WTC11 (cell line): Measurements from ENCODE around the gene ANKRD36. TPM values are rescaled to one million over a fixed set of nuclear protein-coding genes. Genes with fewer than 3 reads are reported as not detected.
"Not testable (repeated sequence)": the region's sequence is repeated elsewhere in the genome, so short reads cannot be mapped to it uniquely, and the experiment has no call there.

Experiments
- ATAC-seq: fragments of 200-7000 bp; cut with Tn5 transposase; 2 replicates; pipeline ENCODE4 v1.10.0; 2021; ENCODE audit warnings: mild to moderate bottlenecking, moderate library complexity
- CTCF ChIA-PET: fragments of 300-600 bp; sonication (Branson Sonifier 250); formaldehyde crosslinking; loops from one replicate; lab custom pipeline; 2021; ENCODE audit warnings: antibody characterized with exemption; lab: Charles Lee
- POLR2A ChIA-PET: fragments of 350-600 bp; sonication (Branson Sonifier 250); formaldehyde crosslinking; loops from one replicate; lab custom pipeline; 2021; ENCODE audit warnings: antibody characterized with exemption; lab: Charles Lee
- DNase-seq: peaks from one replicate; pipeline ENCODE4 v3.0.0; 2021; ENCODE audit warnings: low spot score
- H3K27ac Mint-ChIP-seq: 2 replicates; pipeline ENCODE4 v1.8.0; 2021; ENCODE audit warnings: mixed read lengths
- H3K27me3 Mint-ChIP-seq: 2 replicates; pipeline ENCODE4 v1.8.0; 2021; ENCODE audit warnings: low read depth, mild to moderate bottlenecking, moderate library complexity, mixed read lengths
- H3K36me3 Mint-ChIP-seq: 2 replicates; pipeline ENCODE4 v1.8.0; 2021; ENCODE audit warnings: mixed read lengths
- H3K4me1 Mint-ChIP-seq: 2 replicates; pipeline ENCODE4 v1.8.0; 2022; ENCODE audit warnings: mixed read lengths
- H3K4me3 Mint-ChIP-seq: 2 replicates; pipeline ENCODE4 v1.8.0; 2021; ENCODE audit warnings: mild to moderate bottlenecking, moderate library complexity, mixed read lengths
- H3K9me3 Mint-ChIP-seq: 2 replicates; pipeline ENCODE4 v1.8.0; 2021; ENCODE audit warnings: mixed read lengths
- ARID4B ChIP-seq: sonication (generic); formaldehyde crosslinking; IDR thresholded peaks from 2 replicates; pipeline ENCODE4 v1.8.0; 2023; ENCODE audit warnings: missing genetic modification reagents, mild to moderate bottlenecking, borderline replicate concordance
- CTCF ChIP-seq: fragments of 200-600 bp; IDR thresholded peaks from 2 replicates; pipeline ENCODE4 v1.8.0; 2022; ENCODE audit warnings: antibody characterized with exemption
- FOXK1 ChIP-seq: sonication (generic); formaldehyde crosslinking; IDR thresholded peaks from 2 replicates; pipeline ENCODE4 v1.8.0; 2022; ENCODE audit warnings: mild to moderate bottlenecking, moderate library complexity, missing genetic modification reagents
- FOXP1 ChIP-seq: sonication (generic); formaldehyde crosslinking; IDR thresholded peaks from 2 replicates; pipeline ENCODE4 v1.8.0; 2022; ENCODE audit warnings: missing genetic modification reagents, mild to moderate bottlenecking, moderate library complexity, borderline replicate concordance
- JUN ChIP-seq: sonication (generic); formaldehyde crosslinking; IDR thresholded peaks from 2 replicates; pipeline ENCODE4 v1.8.0; 2023; ENCODE audit warnings: mild to moderate bottlenecking, missing genetic modification reagents
- MAX ChIP-seq: sonication (generic); formaldehyde crosslinking; IDR thresholded peaks from 2 replicates; pipeline ENCODE4 v1.8.0; 2022; ENCODE audit warnings: mild to moderate bottlenecking, missing genetic modification reagents
- MYBL2 ChIP-seq: sonication (generic); formaldehyde crosslinking; IDR thresholded peaks from 2 replicates; pipeline ENCODE4 v1.8.1; 2023; ENCODE audit warnings: mild to moderate bottlenecking, moderate library complexity, missing genetic modification reagents
- SP1 ChIP-seq: sonication (generic); formaldehyde crosslinking; conservative IDR thresholded peaks from 2 replicates; pipeline ENCODE4 v1.8.1; 2022; ENCODE audit warnings: missing genetic modification reagents
- total RNA-seq: library from RNA; stranded (reverse); gene quantifications from 3 replicates; pipeline ENCODE4 v1.2.3, GENCODE V29; 2021

ANKRD36 gene
- total RNA-seq, 1 experiment from 2014 or later = 14.4 TPM

- H3K9me3 Mint-ChIP-seq = peaks cover 22% of the 10 kb centered on the region
- H3K4me1 Mint-ChIP-seq, H3K4me3 Mint-ChIP-seq, POLR2A ChIA-PET, ATAC-seq, H3K27ac Mint-ChIP-seq, DNase-seq, H3K36me3 Mint-ChIP-seq, CTCF ChIA-PET: not testable (repeated sequence)
- peaks cover 30% of the 10 kb centered on the region for H3K27me3 Mint-ChIP-seq
Observed at GRCh38 chr2:97098786-97099372, 14.1 kb upstream of the ANKRD36 start.

GRCh38 chr2:97106878-97107277 lies 6.1 kb upstream of the ANKRD36 start:
- CTCF ChIA-PET, H3K27ac Mint-ChIP-seq, H3K4me1 Mint-ChIP-seq, H3K4me3 Mint-ChIP-seq, H3K36me3 Mint-ChIP-seq, POLR2A ChIA-PET, ATAC-seq, DNase-seq: not testable (repeated sequence)
- H3K9me3 Mint-ChIP-seq = peaks cover 15% of the 10 kb centered on the region
- H3K27me3 Mint-ChIP-seq = peaks cover 11% of the 10 kb centered on the region

GRCh38 chr2:97111246-97111645 lies 1.7 kb upstream of the ANKRD36 start:
- H3K36me3 Mint-ChIP-seq, DNase-seq, H3K9me3 Mint-ChIP-seq, H3K27me3 Mint-ChIP-seq, H3K4me1 Mint-ChIP-seq, ATAC-seq, H3K4me3 Mint-ChIP-seq, POLR2A ChIA-PET, H3K27ac Mint-ChIP-seq: not testable (repeated sequence)
- CTCF ChIA-PET = interaction anchor here (1.2 to 1.9 kb wide), 2 partner anchors 125 to 149 kb away, joined by 5 to 6 read pairs; partner anchors contain the start of gene FAM178B

- peak; percentile 50 for ATAC-seq
- H3K4me3 Mint-ChIP-seq = peak overlapping the region; percentile 98
- TF ChIP-seq ARID4B (0 out of 2 replicates have a peak, but pooled peaks have one; percentile 11), CTCF (peak; percentile 90), JUN (0 out of 2 replicates have a peak, but pooled peaks have one; percentile 60), FOXK1 (CRISPR knock-in tag) (0 out of 2 replicates have a peak, but pooled peaks have one; percentile 45), FOXP1 (peak; percentile 48; the same call in 1 of the 2 replicates), SP1 (CRISPR knock-in tag) (0 out of 2 replicates have a peak, but pooled peaks have one; percentile 12), MAX (peak; percentile 75; the same call in 1 of the 2 replicates), MYBL2 (CRISPR knock-in tag) (0 out of 2 replicates have a peak, but pooled peaks have one; percentile 18)
- CTCF ChIA-PET = interaction anchor here (0.6 to 2.4 kb wide), 22 partner anchors 62 to 351 kb away, joined by 3 to 36 read pairs (median 4); partner anchors contain the start of genes ANKRD39, CNNM4 and FAM178B
- H3K27me3 Mint-ChIP-seq, H3K4me1 Mint-ChIP-seq, H3K36me3 Mint-ChIP-seq, H3K27ac Mint-ChIP-seq, H3K9me3 Mint-ChIP-seq: not testable (repeated sequence)
- peak; percentile 62 for DNase-seq
- POLR2A ChIA-PET = interaction anchor here (1.3 kb wide), 1 partner anchor 254 kb away, joined by 6 read pairs; no protein-coding TSS in a partner anchor
Observed at GRCh38 chr2:97112320-97113049, 468 bp upstream of the ANKRD36 start.

GRCh38 chr2:97113882-97114255 lies 916 bp downstream of the ANKRD36 start:
- H3K27me3 Mint-ChIP-seq, H3K9me3 Mint-ChIP-seq, DNase-seq, H3K4me1 Mint-ChIP-seq, H3K36me3 Mint-ChIP-seq, POLR2A ChIA-PET: not testable (repeated sequence)
- H3K27ac Mint-ChIP-seq = peak overlapping the region; percentile 91; the same call in 1 of the 2 replicates
- ATAC-seq = peak; percentile 55
- CTCF ChIA-PET = interaction anchor here (0.6 to 2.4 kb wide), 4 partner anchors 63 to 275 kb away, joined by 3 to 36 read pairs (median 4); partner anchors contain the start of gene ANKRD39
- peak overlapping the region; percentile 98 for H3K4me3 Mint-ChIP-seq

GRCh38 chr2:97129090-97129489 lies 16.1 kb downstream of the ANKRD36 start:
- H3K27me3 Mint-ChIP-seq, CTCF ChIA-PET, H3K27ac Mint-ChIP-seq, H3K4me3 Mint-ChIP-seq, ATAC-seq, DNase-seq, H3K4me1 Mint-ChIP-seq, POLR2A ChIA-PET: not testable (repeated sequence)
- peaks cover 11% of the 10 kb centered on the region; the same call in 1 of the 2 replicates for H3K9me3 Mint-ChIP-seq
- peaks cover 18% of the 10 kb centered on the region for H3K36me3 Mint-ChIP-seq

GRCh38 chr2:97144016-97144415 lies 31.1 kb downstream of the ANKRD36 start:
- H3K27ac Mint-ChIP-seq, POLR2A ChIA-PET, H3K4me1 Mint-ChIP-seq, ATAC-seq, H3K36me3 Mint-ChIP-seq, DNase-seq, H3K27me3 Mint-ChIP-seq, H3K9me3 Mint-ChIP-seq, H3K4me3 Mint-ChIP-seq, CTCF ChIA-PET: not testable (repeated sequence)
